ENCODE data around the gene GLS2. TPM values are rescaled to one million over a fixed set of nuclear protein-coding genes. Genes with fewer than 3 reads are reported as not detected.
"Not testable (repeated sequence)": the region's sequence is repeated elsewhere in the genome, so short reads cannot be mapped to it uniquely, and the experiment has no call there.

The GLS2 gene
- total RNA-seq, 1 donor: 0.81 TPM

- DNase-seq (ENCODE audit: low read depth in 2 of 3, low spot score in 2 of 3): not testable (repeated sequence)
Observed at GRCh38 chr12:56493409-56494105, 5.6 kb upstream of the GLS2 start.

- no peak for DNase-seq (ENCODE audit: low read depth in 2 of 3, low spot score in 2 of 3)
Observed at GRCh38 chr12:56490360-56490759, 2.4 kb upstream of the GLS2 start.

- DNase-seq (ENCODE audit: low read depth in 2 of 3, low spot score in 2 of 3): peak in 2 of 3 donors; percentile 14 to 43
Observed at GRCh38 chr12:56487448-56488040, 417 bp downstream of the GLS2 start.

GRCh38 chr12:56486694-56487093 lies 1.3 kb downstream of the GLS2 start:
- DNase-seq (ENCODE audit: low read depth in 2 of 3, low spot score in 2 of 3): no peak

- no peak for DNase-seq (ENCODE audit: low read depth in 2 of 3, low spot score in 2 of 3)
Observed at GRCh38 chr12:56484566-56484965, 3.4 kb downstream of the GLS2 start.

- DNase-seq (ENCODE audit: low read depth in 2 of 3, low spot score in 2 of 3): no peak
Observed at GRCh38 chr12:56479625-56480024, 8.3 kb downstream of the GLS2 start.

GRCh38 chr12:56477521-56478225 lies 10.3 kb downstream of the GLS2 start:
- DNase-seq (ENCODE audit: low read depth in 2 of 3, low spot score in 2 of 3): no peak

- no peak for DNase-seq (ENCODE audit: low read depth in 2 of 3, low spot score in 2 of 3)
Observed at GRCh38 chr12:56476972-56477432, 11.0 kb downstream of the GLS2 start.

GRCh38 chr12:56476143-56476542 lies 11.8 kb downstream of the GLS2 start:
- no peak for DNase-seq (ENCODE audit: low read depth in 2 of 3, low spot score in 2 of 3)

GRCh38 chr12:56474389-56474788 lies 13.6 kb downstream of the GLS2 start:
- no peak for DNase-seq (ENCODE audit: low read depth in 2 of 3, low spot score in 2 of 3)

- DNase-seq (ENCODE audit: low read depth in 2 of 3, low spot score in 2 of 3): no peak
Observed at GRCh38 chr12:56469007-56469930, 18.7 kb downstream of the GLS2 start.

GRCh38 chr12:56468216-56469006 lies 19.6 kb downstream of the GLS2 start, which contains the start of gene SPRYD4:
Gene SPRYD4, plus strand, starts transcription at chr12:56468578. Its CDS starts 14 bp downstream, at chr12:56468592.
- peak; percentile 88 to 95 (median 93) for DNase-seq (ENCODE audit: low read depth in 2 of 3, low spot score in 2 of 3)

GRCh38 chr12:56462565-56462964 lies 25.4 kb downstream of the GLS2 start:
- DNase-seq (ENCODE audit: low read depth in 2 of 3, low spot score in 2 of 3): no peak

GRCh38 chr12:56461235-56462159 lies 26.5 kb downstream of the GLS2 start:
- no peak for DNase-seq (ENCODE audit: low read depth in 2 of 3, low spot score in 2 of 3)

GRCh38 chr12:56457817-56458216 lies 30.1 kb downstream of the GLS2 start:
- DNase-seq (ENCODE audit: low read depth in 2 of 3, low spot score in 2 of 3): no peak

GRCh38 chr12:56454557-56454956 lies 33.4 kb downstream of the GLS2 start, which contains the start of gene MIP:
Gene MIP, minus strand, starts transcription at chr12:56454657. Its CDS starts 44 bp downstream, at chr12:56454613.
- no peak for DNase-seq (ENCODE audit: low read depth in 2 of 3, low spot score in 2 of 3)

- no peak for DNase-seq (ENCODE audit: low read depth in 2 of 3, low spot score in 2 of 3)
Observed at GRCh38 chr12:56451147-56451546, 36.8 kb downstream of the GLS2 start.

GRCh38 chr12:56450241-56450640 lies 37.7 kb downstream of the GLS2 start:
- no peak for DNase-seq (ENCODE audit: low read depth in 2 of 3, low spot score in 2 of 3)

- DNase-seq (ENCODE audit: low read depth in 2 of 3, low spot score in 2 of 3): no peak
Observed at GRCh38 chr12:56449622-56449984, 38.4 kb downstream of the GLS2 start.

All from hematopoietic multipotent progenitor cell (in vitro differentiated cells).